Neural cell (in vitro differentiated cells): ENCODE measurements around the gene SSBP3. TPM values are rescaled to one million over a fixed set of nuclear protein-coding genes. Genes with fewer than 3 reads are reported as not detected.

ENCODE experiments used
- H2AFZ ChIP-seq: fragments of 200-600, 300-800 bp; sonication (generic), shearing (Covaris generic); 2 replicates; pipeline ENCODE4 v1.6.0; 2014; ENCODE audit warnings: low read depth, mild to moderate bottlenecking, antibody characterized with exemption, low read length, moderate library complexity
- H3F3A ChIP-seq: fragments of 200-600 bp; shearing (Covaris generic); 2 replicates; pipeline ENCODE4 v1.6.1; 2016; ENCODE audit warnings: mild to moderate bottlenecking, moderate library complexity, mixed read lengths, antibody characterized with exemption, low read length; ENCODE audit not compliant: insufficient read depth, poor library complexity, severe bottlenecking
- H3K27ac ChIP-seq: fragments of 200-600, 300-800 bp; sonication (generic), shearing (Covaris generic); 2 replicates; pipeline ENCODE4 v1.5.1; 2014; ENCODE audit warnings: mild to moderate bottlenecking, low read length, moderate library complexity
- H3K27me3 ChIP-seq: fragments of 300-800, 200-600 bp; sonication (generic), shearing (Covaris generic); 2 replicates; pipeline ENCODE4 v1.6.0; 2014; ENCODE audit warnings: mild to moderate bottlenecking, low read depth, low read length, moderate library complexity; ENCODE audit not compliant: insufficient read depth
- H3K36me3 ChIP-seq: fragments of 300-800, 200-600 bp; sonication (generic), shearing (Covaris generic); 2 replicates; pipeline ENCODE4 v1.5.1; 2014; ENCODE audit warnings: mild to moderate bottlenecking, antibody characterized with exemption, low read length, moderate library complexity; ENCODE audit not compliant: insufficient read depth
- H3K4me2 ChIP-seq: fragments of 300-800, 200-600 bp; sonication (generic), shearing (Covaris generic); 2 replicates; pipeline ENCODE4 v1.6.0; 2014; ENCODE audit warnings: mild to moderate bottlenecking, low read length
- H3K4me3 ChIP-seq: fragments of 300-800, 200-600 bp; sonication (generic), shearing (Covaris generic); 2 replicates; pipeline ENCODE4 v1.5.1; 2014; ENCODE audit warnings: mild to moderate bottlenecking, low read length, moderate library complexity
- H3K79me2 ChIP-seq: fragments of 200-600 bp; shearing (Covaris generic); replicated peaks from 2 replicates; pipeline ENCODE4 v1.6.0; 2014; ENCODE audit warnings: mild to moderate bottlenecking, low read length, moderate library complexity; ENCODE audit not compliant: insufficient read depth
- H3K9ac ChIP-seq: fragments of 300-800, 200-600 bp; sonication (generic), shearing (Covaris generic); 2 replicates; pipeline ENCODE4 v1.6.1; 2016; ENCODE audit warnings: mild to moderate bottlenecking, low read length, mixed read lengths
- H3K9me2 ChIP-seq: fragments of 200-600 bp; shearing (Covaris generic); 2 replicates; pipeline ENCODE4 v1.6.1; 2016; ENCODE audit warnings: mild to moderate bottlenecking, low read length, mixed read lengths; ENCODE audit not compliant: insufficient read depth
- H3K9me3 ChIP-seq: fragments of 200-600, 300-800 bp; sonication (generic), shearing (Covaris generic); 2 replicates; pipeline ENCODE4 v1.6.1; 2016; ENCODE audit warnings: mild to moderate bottlenecking, mixed run types, low read length, moderate library complexity, mixed read lengths
- H4K20me1 ChIP-seq: fragments of 200-600 bp; shearing (Covaris generic); 2 replicates; pipeline ENCODE4 v1.6.1; 2016; ENCODE audit warnings: mild to moderate bottlenecking, mixed run types; ENCODE audit not compliant: insufficient read depth
- CTCF ChIP-seq: fragments of 450-650 bp; IDR thresholded peaks from 2 replicates; pipeline ENCODE4 v1.5.1; 2014; ENCODE audit warnings: antibody characterized with exemption, mild to moderate bottlenecking, moderate library complexity; ENCODE audit not compliant: poor library complexity, severe bottlenecking
- EP300 ChIP-seq: fragments of 450-650 bp; conservative IDR thresholded peaks from 2 replicates; pipeline ENCODE4 v1.6.1; 2014; ENCODE audit warnings: antibody characterized with exemption, mild to moderate bottlenecking, moderate library complexity; ENCODE audit not compliant: poor library complexity, severe bottlenecking
- EZH2 ChIP-seq: fragments of 200-600, 300-800 bp; shearing (Covaris generic), sonication (generic); IDR thresholded peaks from 2 replicates; pipeline ENCODE4 v1.6.1; 2014; ENCODE audit warnings: antibody characterized with exemption, low read length, borderline replicate concordance, mild to moderate bottlenecking; ENCODE audit not compliant: insufficient read depth, poor library complexity, severe bottlenecking
- MXI1 ChIP-seq: fragments of 450-650 bp; conservative IDR thresholded peaks from 2 replicates; pipeline ENCODE4 v1.6.1; 2014; ENCODE audit warnings: antibody characterized with exemption, mild to moderate bottlenecking; ENCODE audit not compliant: poor library complexity, severe bottlenecking
- POLR2AphosphoS5 ChIP-seq: IDR thresholded peaks from 2 replicates; pipeline ENCODE4 v1.6.1; 2012
- RAD21 ChIP-seq: fragments of 450-650 bp; conservative IDR thresholded peaks from 2 replicates; pipeline ENCODE4 v1.6.1; 2014; ENCODE audit warnings: antibody characterized with exemption, mild to moderate bottlenecking, moderate library complexity
- REST ChIP-seq: IDR thresholded peaks from 2 replicates; pipeline ENCODE4 v1.6.1; 2012; ENCODE audit warnings: borderline replicate concordance
- SMC3 ChIP-seq: fragments of 450-650 bp; conservative IDR thresholded peaks from 2 replicates; pipeline ENCODE4 v1.6.1; 2014; ENCODE audit warnings: antibody characterized with exemption, mild to moderate bottlenecking, moderate library complexity; ENCODE audit not compliant: poor library complexity
- TAF1 ChIP-seq: IDR thresholded peaks from 2 replicates; pipeline ENCODE4 v1.6.1; 2012; ENCODE audit warnings: low read depth
- polyA plus RNA-seq: library from polyadenylated mRNA; depleted of rRNA; stranded (reverse); fragments of >200 nt; gene quantifications from 2 replicates; pipeline ENCODE4 v1.2.3, GENCODE V29; 2014

Gene SSBP3
- polyA plus RNA-seq, 1 donor from 2014 or later, result 77.4 TPM

DNA sequence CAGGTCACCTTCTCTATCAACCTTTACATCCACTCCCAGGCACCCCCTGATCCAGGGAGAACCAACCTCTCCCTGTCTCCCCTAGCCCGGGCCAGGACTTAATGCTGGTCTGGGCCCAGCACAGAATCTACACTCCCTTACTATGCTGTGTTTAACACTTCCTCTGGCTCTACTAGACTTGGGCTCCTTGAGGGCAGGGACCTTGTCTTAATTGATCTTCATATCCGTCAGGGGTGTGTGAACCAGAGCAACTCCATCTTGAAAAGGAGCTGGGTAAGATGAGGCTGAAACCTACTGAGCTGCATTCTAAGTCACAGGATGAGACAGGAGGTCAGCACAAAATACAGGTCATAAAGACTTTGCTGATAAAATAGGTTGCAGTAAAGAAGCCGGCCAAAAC lies 98.9 kb downstream of the SSBP3 start:
- Histone ChIP-seq H3K79me2 (peaks cover 68% of the 10 kb centered on the region), H3K4me3 (no peak overlapping the region), H4K20me1 (peaks cover 18% of the 10 kb centered on the region), H3K9me3 (no peaks in the 10 kb centered on the region), H3K4me2 (no peak overlapping the region), H3K9me2 (no peaks in the 10 kb centered on the region), H3K27ac (no peak overlapping the region), H3F3A (peaks cover 3% of the 10 kb centered on the region), H3K27me3 (no peaks in the 10 kb centered on the region), H2AFZ (no peak overlapping the region), H3K9ac (no peak overlapping the region), H3K36me3 (no peaks in the 10 kb centered on the region)
- TF ChIP-seq POLR2AphosphoS5 (no peak), MXI1 (no peak), RAD21 (no peak), REST (no peak), EZH2 (no peak), TAF1 (no peak), SMC3 (no peak), CTCF (no peak), EP300 (no peak)

DNA sequence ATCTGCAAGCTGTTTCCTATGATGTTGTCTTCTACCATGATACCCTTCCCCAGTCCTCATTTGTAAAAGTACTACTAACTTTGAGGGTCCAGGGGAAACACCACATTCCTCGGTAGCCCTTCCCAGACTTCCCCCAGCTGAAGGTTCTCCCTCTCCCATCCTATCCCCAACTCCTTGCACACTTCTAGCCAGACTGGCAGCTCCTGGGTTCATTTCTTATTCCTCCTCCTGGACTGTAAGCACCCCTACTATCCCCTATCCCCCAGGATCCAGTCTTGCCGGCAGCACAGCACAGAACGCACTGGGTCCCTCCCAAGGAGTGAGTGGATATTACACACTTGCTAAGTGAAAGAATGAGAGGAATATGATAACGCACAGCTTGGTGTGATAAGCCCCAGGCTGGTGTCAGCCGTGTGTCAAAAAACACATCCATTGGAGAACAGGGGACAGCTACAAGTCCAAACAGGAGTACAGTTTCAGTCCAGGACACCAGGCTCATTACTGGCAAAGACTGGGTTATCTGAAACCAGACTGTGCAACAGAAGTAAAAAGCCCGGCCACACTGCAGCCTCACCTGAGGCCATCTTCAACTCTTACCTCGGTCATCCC lies 100.2 kb downstream of the SSBP3 start:
- Histone ChIP-seq H3K9me3 (no peaks in the 10 kb centered on the region), H3K4me3 (no peak overlapping the region), H3K4me2 (no peak overlapping the region), H3K9me2 (no peaks in the 10 kb centered on the region), H3K79me2 (peaks cover 75% of the 10 kb centered on the region), H3K27me3 (no peaks in the 10 kb centered on the region), H3K27ac (no peak overlapping the region), H3F3A (peaks cover 3% of the 10 kb centered on the region), H3K9ac (no peak overlapping the region), H3K36me3 (no peaks in the 10 kb centered on the region), H4K20me1 (peaks cover 17% of the 10 kb centered on the region), H2AFZ (no peak overlapping the region)
- no peak for TF ChIP-seq SMC3
- TF ChIP-seq MXI1, result no peak
- no peak for TF ChIP-seq POLR2AphosphoS5
- no peak for TF ChIP-seq RAD21
- no peak for TF ChIP-seq TAF1
- TF ChIP-seq REST, result no peak
- TF ChIP-seq EZH2, result no peak
- TF ChIP-seq EP300, result no peak
- no peak for TF ChIP-seq CTCF
